Measurements from ENCODE around the gene TAF4.

The TAF4 gene

GRCh38 chr20:61939691-61940360 lies 125.9 kb downstream of the TAF4 start:
- CTCF ChIA-PET = no interaction called here
- no peak for DNase-seq
- Mint-ChIP-seq H3K4me1 (no peaks in the 10 kb centered on the region), H3K4me3 (no peak overlapping the region), H3K36me3 (no peaks in the 10 kb centered on the region), H3K27ac (no peak overlapping the region), H3K27me3 (peaks cover 3% of the 10 kb centered on the region), H3K9me3 (no peaks in the 10 kb centered on the region)

GRCh38 chr20:61938839-61939690 lies 126.6 kb downstream of the TAF4 start:
- H3K4me3 Mint-ChIP-seq = no peak overlapping the region
- H3K4me1 Mint-ChIP-seq = no peaks in the 10 kb centered on the region
- CTCF ChIA-PET = no interaction called here
- no peak for DNase-seq
- H3K27ac Mint-ChIP-seq = no peak overlapping the region
- H3K27me3 Mint-ChIP-seq = peaks cover 3% of the 10 kb centered on the region
- no peaks in the 10 kb centered on the region for H3K36me3 Mint-ChIP-seq
- H3K9me3 Mint-ChIP-seq = no peaks in the 10 kb centered on the region

- peaks cover 3% of the 10 kb centered on the region for H3K27me3 Mint-ChIP-seq
- CTCF ChIA-PET = no interaction called here
- no peak overlapping the region for H3K4me3 Mint-ChIP-seq
- no peaks in the 10 kb centered on the region for H3K4me1 Mint-ChIP-seq
- no peaks in the 10 kb centered on the region for H3K9me3 Mint-ChIP-seq
- DNase-seq = no peak
- no peaks in the 10 kb centered on the region for H3K36me3 Mint-ChIP-seq
- no peak overlapping the region for H3K27ac Mint-ChIP-seq
Measured at GRCh38 chr20:61937963-61938838, 127.5 kb downstream of the TAF4 start.

- Mint-ChIP-seq H3K9me3 (peaks cover 3% of the 10 kb centered on the region), H3K27ac (no peak overlapping the region), H3K27me3 (peaks cover 3% of the 10 kb centered on the region), H3K36me3 (no peaks in the 10 kb centered on the region), H3K4me1 (no peaks in the 10 kb centered on the region), H3K4me3 (no peak overlapping the region)
- no peak for DNase-seq
- CTCF ChIA-PET = no interaction called here
Measured at GRCh38 chr20:61937146-61937962, 128.3 kb downstream of the TAF4 start.

- H3K9me3 Mint-ChIP-seq = peaks cover 7% of the 10 kb centered on the region
- peaks cover 3% of the 10 kb centered on the region for H3K27me3 Mint-ChIP-seq
- no peaks in the 10 kb centered on the region for H3K4me1 Mint-ChIP-seq
- H3K27ac Mint-ChIP-seq = no peak overlapping the region
- no peak overlapping the region for H3K4me3 Mint-ChIP-seq
- H3K36me3 Mint-ChIP-seq = no peaks in the 10 kb centered on the region
- CTCF ChIA-PET = no interaction called here
- DNase-seq = no peak
Measured at GRCh38 chr20:61936701-61937131, 129.0 kb downstream of the TAF4 start.

GRCh38 chr20:61935926-61936700 lies 129.6 kb downstream of the TAF4 start:
- no peak overlapping the region for H3K4me3 Mint-ChIP-seq
- H3K27me3 Mint-ChIP-seq = peaks cover 3% of the 10 kb centered on the region
- H3K36me3 Mint-ChIP-seq = no peaks in the 10 kb centered on the region
- DNase-seq = peak; percentile 5
- peaks cover 7% of the 10 kb centered on the region for H3K9me3 Mint-ChIP-seq
- no peaks in the 10 kb centered on the region for H3K4me1 Mint-ChIP-seq
- H3K27ac Mint-ChIP-seq = no peak overlapping the region
- CTCF ChIA-PET = no interaction called here

GRCh38 chr20:61934716-61935530 lies 130.8 kb downstream of the TAF4 start:
- Mint-ChIP-seq H3K27me3 (peaks cover 3% of the 10 kb centered on the region), H3K4me3 (no peak overlapping the region), H3K36me3 (no peaks in the 10 kb centered on the region), H3K27ac (no peak overlapping the region), H3K4me1 (no peaks in the 10 kb centered on the region), H3K9me3 (peaks cover 7% of the 10 kb centered on the region)
- CTCF ChIA-PET = no interaction called here
- peak; percentile 10 for DNase-seq

GRCh38 chr20:61933951-61934715 lies 131.5 kb downstream of the TAF4 start:
- H3K4me1 Mint-ChIP-seq = no peaks in the 10 kb centered on the region
- H3K4me3 Mint-ChIP-seq = no peak overlapping the region
- peaks cover 7% of the 10 kb centered on the region for H3K9me3 Mint-ChIP-seq
- peak; percentile 13 for DNase-seq
- CTCF ChIA-PET = no interaction called here
- H3K27me3 Mint-ChIP-seq = peaks cover 3% of the 10 kb centered on the region
- H3K27ac Mint-ChIP-seq = no peak overlapping the region
- no peaks in the 10 kb centered on the region for H3K36me3 Mint-ChIP-seq

GRCh38 chr20:61933481-61933950 lies 132.2 kb downstream of the TAF4 start:
- Mint-ChIP-seq H3K4me3 (no peak overlapping the region), H3K4me1 (no peaks in the 10 kb centered on the region), H3K36me3 (no peaks in the 10 kb centered on the region), H3K9me3 (peaks cover 7% of the 10 kb centered on the region), H3K27me3 (peaks cover 3% of the 10 kb centered on the region), H3K27ac (no peak overlapping the region)
- CTCF ChIA-PET = no interaction called here
- DNase-seq = peak; percentile 3

GRCh38 chr20:61932711-61933480 lies 132.8 kb downstream of the TAF4 start:
- Mint-ChIP-seq H3K27me3 (peaks cover 3% of the 10 kb centered on the region), H3K4me1 (no peaks in the 10 kb centered on the region), H3K27ac (no peak overlapping the region), H3K36me3 (no peaks in the 10 kb centered on the region), H3K9me3 (peaks cover 7% of the 10 kb centered on the region), H3K4me3 (no peak overlapping the region)
- CTCF ChIA-PET = no interaction called here
- peak; percentile 6 for DNase-seq

GRCh38 chr20:61932199-61932592 lies 133.5 kb downstream of the TAF4 start:
- H3K36me3 Mint-ChIP-seq = no peaks in the 10 kb centered on the region
- DNase-seq = peak; percentile 10
- H3K9me3 Mint-ChIP-seq = peaks cover 7% of the 10 kb centered on the region
- no peak overlapping the region for H3K27ac Mint-ChIP-seq
- H3K4me3 Mint-ChIP-seq = no peak overlapping the region
- no peaks in the 10 kb centered on the region for H3K4me1 Mint-ChIP-seq
- CTCF ChIA-PET = no interaction called here
- no peaks in the 10 kb centered on the region for H3K27me3 Mint-ChIP-seq
